Stimulated activated CD4-positive, alpha-beta T cell treated with anti-CD3 and anti-CD28 coated beads, Interleukin-2, amount 100 ng/mL, for 48 hours (primary cell): Measurements from ENCODE around the gene USP48.
"Not testable (repeated sequence)": the region's sequence is repeated elsewhere in the genome, so short reads cannot be mapped to it uniquely, and the experiment has no call there.

Experiments
- DNase-seq, 2 donors: peaks; one replicate each; pipeline ENCODE4 v3.0.0-alpha.2; 2020

USP48 gene

GRCh38 chr1:21774835-21775549, 8.0 kb downstream of the USP48 start:
- no peak for DNase-seq

DNA sequence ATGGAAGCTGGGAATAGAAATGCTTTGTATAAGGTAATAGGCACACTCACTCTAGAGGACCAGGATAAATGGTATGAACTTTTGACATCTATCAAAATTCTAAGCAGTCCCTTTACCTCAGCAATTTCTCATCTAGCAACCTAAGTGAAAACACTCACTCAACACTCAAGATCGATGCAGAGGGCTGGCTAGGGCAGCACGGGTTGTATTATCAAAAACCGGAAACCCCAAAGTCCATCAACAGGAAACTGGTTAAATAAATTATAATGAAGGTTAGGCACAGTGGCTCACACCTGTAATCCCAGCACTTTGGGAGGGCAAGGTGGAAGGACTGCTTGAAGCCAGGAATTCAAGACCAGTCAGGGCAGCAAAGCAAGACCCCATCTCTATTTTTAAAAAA, 9.4 kb downstream of the USP48 start:
- DNase-seq: no peak

GRCh38 chr1:21771672-21772071, 11.3 kb downstream of the USP48 start:
- DNase-seq: not testable (repeated sequence)

GRCh38 chr1:21770602-21771001, 12.3 kb downstream of the USP48 start:
- DNase-seq: not testable (repeated sequence)

GRCh38 chr1:21770201-21770600, 12.7 kb downstream of the USP48 start:
- DNase-seq: no peak

DNA sequence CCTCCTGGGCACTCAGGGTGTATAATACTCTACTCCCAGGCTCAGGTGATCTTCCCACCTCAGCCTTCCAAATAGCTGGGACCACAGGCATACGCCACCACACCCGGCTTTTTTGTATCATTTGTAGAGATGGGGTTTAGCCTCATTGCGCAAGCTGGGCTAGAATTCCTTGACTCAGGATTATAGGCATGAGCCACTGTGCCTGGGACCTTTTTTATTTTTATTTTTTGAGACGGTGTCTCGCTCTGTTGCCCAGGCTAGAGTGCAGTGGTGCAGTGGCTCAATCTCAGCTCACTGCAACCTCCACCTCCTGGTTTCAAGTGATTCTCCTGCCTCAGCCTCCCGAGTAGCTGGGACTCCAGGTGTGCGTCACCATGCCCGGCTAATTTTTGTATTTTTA, 15.8 kb downstream of the USP48 start:
- DNase-seq: not testable (repeated sequence)

- no peak for DNase-seq
These were observed 16.7 kb downstream of the USP48 start for GRCh38 chr1:21766210-21766609.

DNA sequence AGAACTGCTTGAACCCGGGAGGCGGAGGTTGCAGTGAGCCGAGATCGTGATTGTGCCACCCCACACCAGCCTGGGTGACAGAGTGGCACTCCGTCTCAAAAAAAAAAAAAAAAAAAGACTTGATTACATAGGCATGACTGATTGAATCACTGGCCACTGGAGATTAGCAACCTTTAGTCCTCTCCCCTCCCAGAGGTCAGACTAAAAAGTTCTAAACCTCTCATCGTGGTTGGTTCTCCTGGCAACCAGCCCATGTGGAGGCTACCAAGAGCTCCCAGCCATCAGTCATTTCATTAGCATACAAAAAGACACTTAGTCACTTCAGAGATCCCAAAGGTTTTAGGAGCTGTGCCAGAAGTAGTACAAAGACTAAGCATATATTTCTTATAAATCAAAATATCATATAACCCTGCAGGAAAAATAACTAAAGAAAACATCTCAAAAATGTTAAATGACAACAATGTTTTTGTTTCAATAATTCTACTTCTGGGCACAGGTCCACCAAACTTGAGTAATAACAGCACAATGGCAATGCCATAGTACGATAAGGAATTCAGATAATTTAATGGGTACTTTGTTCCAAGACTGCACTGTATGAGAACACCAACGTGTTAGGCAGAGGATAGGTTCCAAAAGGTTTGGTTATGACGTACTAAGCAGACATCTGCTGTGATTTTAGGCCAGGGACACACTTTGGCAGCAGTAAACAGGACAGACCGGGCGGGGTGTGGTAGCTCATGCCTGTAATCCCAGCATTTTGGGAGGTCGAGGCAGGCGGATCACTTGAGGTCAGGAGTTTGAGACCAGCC, 18.1 kb downstream of the USP48 start:
- DNase-seq: no peak

DNA sequence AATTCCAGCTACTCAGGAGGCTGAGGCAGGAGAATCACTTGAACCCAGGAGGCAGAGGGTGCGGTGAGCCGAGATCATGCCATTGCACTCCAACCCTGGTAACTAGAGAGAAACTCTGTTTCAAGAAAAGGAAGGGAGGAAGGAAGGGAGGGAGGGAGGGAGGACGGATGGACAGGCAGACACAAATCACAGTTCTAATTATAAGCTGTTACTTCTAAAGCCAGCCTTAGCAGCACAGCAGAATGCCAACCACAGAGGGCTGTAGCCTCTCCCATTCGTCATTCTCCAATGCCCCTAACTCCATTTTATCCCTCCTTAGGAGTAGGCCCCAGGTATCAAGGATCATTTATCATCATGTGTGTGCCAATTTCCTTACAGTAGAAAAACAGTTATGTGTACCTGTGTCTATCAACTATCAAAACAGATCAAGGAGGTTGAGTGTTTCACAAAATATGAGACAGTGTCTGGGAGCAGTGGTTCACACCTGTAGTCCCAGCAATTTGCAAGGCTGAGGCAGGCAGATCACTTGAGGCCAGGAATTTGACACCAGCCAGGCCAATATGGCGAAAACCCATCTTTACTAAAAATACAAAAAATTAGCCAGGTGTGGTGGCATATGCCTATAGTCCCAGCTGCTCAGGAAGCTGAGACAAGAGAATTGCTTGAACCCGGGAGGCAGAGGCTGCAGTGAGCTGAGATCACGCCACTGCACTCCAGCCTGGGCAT, 19.1 kb downstream of the USP48 start:
- no peak for DNase-seq

DNA sequence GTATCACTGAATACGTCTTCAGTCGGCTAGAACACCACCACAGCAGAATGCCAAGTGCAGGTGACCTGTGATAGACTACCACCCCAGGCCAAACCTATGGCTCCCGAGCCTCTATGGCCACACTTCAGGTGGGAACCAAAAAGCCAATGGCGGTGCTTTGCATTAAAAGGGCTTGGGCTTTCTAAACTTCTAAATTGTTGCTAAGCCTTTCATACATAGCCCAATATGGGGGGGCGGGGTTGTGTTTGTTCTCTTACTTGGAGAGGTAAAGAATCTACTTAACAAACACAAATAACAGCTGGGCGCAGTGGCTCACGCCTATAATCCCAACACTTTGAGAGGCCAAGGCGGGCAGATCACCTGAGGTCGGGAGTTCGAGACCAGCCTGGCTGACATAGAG, 19.7 kb downstream of the USP48 start:
- DNase-seq: no peak

DNA sequence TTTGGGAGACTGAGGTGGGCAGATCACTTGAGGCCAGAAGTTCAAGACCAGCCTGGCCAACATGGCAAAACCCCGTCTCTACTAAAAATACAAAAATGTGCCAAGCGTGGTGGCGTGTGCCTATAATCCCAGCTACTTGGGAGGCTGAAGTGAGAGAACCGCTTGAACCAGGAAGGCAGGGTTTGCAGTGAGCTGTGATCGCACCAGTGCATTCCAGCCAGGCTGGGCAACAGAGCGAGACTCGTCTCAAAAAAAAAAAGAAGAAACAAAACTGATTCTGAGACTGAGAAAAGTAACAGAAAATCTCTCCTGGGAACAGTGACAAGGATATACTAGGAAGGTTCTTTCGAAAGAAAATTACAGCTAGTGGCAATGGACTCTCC, 20.9 kb downstream of the USP48 start:
- no peak for DNase-seq

GRCh38 chr1:21761052-21761451, 21.9 kb downstream of the USP48 start:
- DNase-seq: no peak

DNA sequence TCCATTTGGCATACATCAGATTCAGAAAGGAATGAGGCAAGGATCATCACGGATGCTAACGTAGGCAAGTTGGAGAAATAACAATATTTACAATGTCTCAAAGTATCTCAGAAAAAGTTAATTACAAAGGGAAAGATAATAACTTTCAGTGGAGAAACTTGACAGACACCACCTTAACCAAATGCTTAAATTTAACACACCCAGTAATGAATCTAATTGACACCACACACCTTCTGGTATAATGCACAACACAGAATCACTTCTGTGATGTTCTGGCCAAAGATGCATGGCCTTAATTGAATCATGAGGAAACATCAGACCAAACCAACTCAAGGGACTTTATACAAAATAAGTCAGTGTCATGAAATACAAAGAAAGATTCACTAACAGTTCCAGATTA, 23.1 kb downstream of the USP48 start:
- DNase-seq: no peak

GRCh38 chr1:21759182-21759581, 23.8 kb downstream of the USP48 start:
- DNase-seq: no peak

GRCh38 chr1:21758614-21759013, 24.3 kb downstream of the USP48 start:
- DNase-seq: no peak

DNA sequence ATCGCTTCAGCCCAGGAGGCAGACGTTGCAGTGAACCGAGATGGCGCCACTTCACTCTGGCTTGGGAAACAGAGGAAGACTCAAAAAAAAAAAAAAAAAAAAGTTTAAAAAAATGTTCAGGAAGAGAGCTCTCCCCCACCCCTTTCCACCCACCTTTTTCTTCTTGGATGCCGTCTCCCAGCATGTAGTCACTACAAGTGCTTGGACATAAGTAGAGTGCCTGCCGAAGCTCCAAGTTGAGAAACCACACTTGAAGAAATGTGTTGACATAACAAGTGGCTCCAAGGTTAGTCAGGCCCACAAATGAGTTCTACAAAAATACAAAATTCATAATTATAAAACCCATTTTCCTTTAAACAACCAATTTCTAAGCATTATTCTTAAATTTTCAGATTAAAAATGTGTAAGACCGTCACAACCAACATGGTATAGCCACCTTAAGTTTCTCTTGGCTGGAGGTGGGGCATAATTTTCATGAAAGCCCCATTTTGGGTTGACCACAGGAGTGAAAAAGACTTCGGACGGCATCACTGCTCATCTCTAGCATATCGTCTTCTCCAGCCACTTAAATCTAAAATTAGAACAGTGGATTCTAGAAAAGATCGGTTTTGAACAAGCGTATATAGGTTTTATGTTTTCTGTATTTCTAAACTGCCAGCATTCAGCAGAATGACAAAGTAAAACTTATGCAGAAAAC, 26.4 kb downstream of the USP48 start:
- DNase-seq: no peak

GRCh38 chr1:21755067-21755466, 27.9 kb downstream of the USP48 start:
- no peak for DNase-seq

GRCh38 chr1:21754583-21754982, 28.4 kb downstream of the USP48 start:
- no peak for DNase-seq

- DNase-seq: no peak
These were observed 30.8 kb downstream of the USP48 start for GRCh38 chr1:21752186-21752585.

GRCh38 chr1:21751281-21751680, 31.7 kb downstream of the USP48 start:
- DNase-seq: no peak

GRCh38 chr1:21750841-21751240, 32.1 kb downstream of the USP48 start:
- no peak for DNase-seq

DNA sequence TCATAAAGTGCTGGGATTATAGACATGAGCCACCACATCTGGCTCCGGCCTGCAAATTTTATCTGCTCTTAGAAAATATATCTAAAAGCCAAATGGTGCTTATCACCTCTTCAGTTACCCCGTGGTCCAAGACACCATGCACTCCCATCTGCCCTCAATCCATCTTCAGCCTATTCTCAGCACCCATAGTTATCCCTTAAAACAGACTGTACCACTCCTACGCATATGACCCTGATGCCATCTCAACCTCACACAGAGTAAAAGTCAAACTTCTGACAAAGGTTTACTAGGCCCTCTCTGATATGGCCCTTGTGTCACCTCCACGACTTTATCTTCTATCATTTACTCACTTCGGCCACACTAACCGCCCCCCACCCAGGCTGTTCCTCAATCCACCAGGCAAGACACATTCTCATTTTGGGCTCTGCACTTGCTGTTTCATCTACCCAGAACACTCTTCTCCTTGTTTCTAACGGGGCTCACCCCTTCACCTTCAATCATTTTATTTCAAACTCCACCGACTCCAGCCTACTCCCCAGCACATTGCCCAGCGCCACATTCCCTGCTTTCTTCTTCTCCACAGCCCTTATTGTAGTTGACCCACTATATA, 33.0 kb downstream of the USP48 start:
- no peak for DNase-seq

GRCh38 chr1:21749109-21749508, 33.8 kb downstream of the USP48 start:
- DNase-seq: no peak
